Fibroblast of villous mesenchyme (primary cell): ENCODE measurements around the gene PTPRK. TPM values are rescaled to one million over a fixed set of nuclear protein-coding genes. Genes with fewer than 3 reads are reported as not detected.

ENCODE experiments used
- DNase-seq: peaks from one replicate; pipeline ENCODE4 v3.0.0-alpha.2; 2010; ENCODE audit warnings: low read depth
- H3K4me3 ChIP-seq: 2 replicates; pipeline ENCODE4 v1.5.1; 2011; ENCODE audit warnings: low read depth, mild to moderate bottlenecking, low read length
- CTCF ChIP-seq: IDR thresholded peaks from 2 replicates; pipeline ENCODE4 v1.5.1; 2012; ENCODE audit warnings: low read depth, mild to moderate bottlenecking, low read length; ENCODE audit not compliant: insufficient read depth
- total RNA-seq: library from RNA; depleted of rRNA; stranded (reverse); fragments of >200 nt; gene quantifications from 2 replicates; pipeline ENCODE4 v1.2.3, GENCODE V29; 2012

PTPRK gene
- total RNA-seq, 1 donor, result 70.0 TPM

GRCh38 chr6:128350416-128351254, 169.8 kb downstream of the PTPRK start:
- H3K4me3 ChIP-seq, result no peak overlapping the region
- peak; percentile 38 for DNase-seq
- TF ChIP-seq CTCF, result no peak

GRCh38 chr6:128347123-128347522, 173.3 kb downstream of the PTPRK start:
- H3K4me3 ChIP-seq, result no peak overlapping the region
- DNase-seq, result peak; percentile 47
- no peak for TF ChIP-seq CTCF

- no peak overlapping the region for H3K4me3 ChIP-seq
- no peak for DNase-seq
- no peak for TF ChIP-seq CTCF
Measured at GRCh38 chr6:128346569-128346968, 173.8 kb downstream of the PTPRK start.

GRCh38 chr6:128345278-128345677, 175.1 kb downstream of the PTPRK start:
- DNase-seq, result no peak
- no peak for TF ChIP-seq CTCF
- H3K4me3 ChIP-seq, result no peak overlapping the region

- DNase-seq, result peak; percentile 92
- TF ChIP-seq CTCF, result no peak
- no peak overlapping the region for H3K4me3 ChIP-seq
Measured at GRCh38 chr6:128343706-128344105, 176.7 kb downstream of the PTPRK start.

GRCh38 chr6:128339635-128340450, 180.6 kb downstream of the PTPRK start:
- no peak for TF ChIP-seq CTCF

More at GRCh38 chr6:128339635-128340450, 180.6 kb downstream of the PTPRK start:
- peak; percentile 81 for DNase-seq
- no peak overlapping the region for H3K4me3 ChIP-seq
